B cell (primary cell): ENCODE results near the gene PHC2. TPM values are rescaled to one million over a fixed set of nuclear protein-coding genes. Genes with fewer than 3 reads are reported as not detected.

Source experiments
- ATAC-seq: fragments of 200-7000 bp; cut with Tn5 transposase; one replicate; pipeline ENCODE4 v1.10.0; 2021; ENCODE audit warnings: low read depth, mild to moderate bottlenecking, moderate number of reproducible peaks, moderate library complexity
- CTCF ChIA-PET: fragments of 350-600 bp; sonication (Branson Sonifier 250); formaldehyde crosslinking; loops from one replicate; lab custom pipeline; 2021; ENCODE audit warnings: antibody characterized with exemption, inconsistent platforms; lab: Charles Lee
- POLR2A ChIA-PET: fragments of 350-600 bp; sonication (Branson Sonifier 250); formaldehyde crosslinking; loops from one replicate; lab custom pipeline; 2021; ENCODE audit warnings: antibody characterized with exemption; lab: Charles Lee
- DNase-seq: peaks from one replicate; pipeline ENCODE4 v3.0.0; 2013
- H2AFZ ChIP-seq: 2 replicates; pipeline ENCODE4 v1.6.1; 2012; ENCODE audit warnings: mild to moderate bottlenecking, low read depth, low read length; ENCODE audit not compliant: insufficient read depth, poor library complexity, severe bottlenecking
- H3K27ac ChIP-seq, 2 donors: 1 replicate in 1 of 2; 2 replicates in 1 of 2; pipeline ENCODE4 v1.5.1; 2012 to 2013; ENCODE audit warnings: low read length in 2 of 2, mild to moderate bottlenecking in 2 of 2, moderate library complexity in 1 of 2
- H3K27me3 ChIP-seq, 4 experiments: fragments of 200-600 bp in 1 of 4; sonication (generic) in 1 of 4; replicated peaks in 1 of 4; 1 replicate in 2 of 4; 2 replicates in 2 of 4; pipeline versions ENCODE4 v1.6.1 to v1.7.0; 2013 to 2016; ENCODE audit warnings: low read length in 3 of 4, mild to moderate bottlenecking in 2 of 4, mixed read lengths in 1 of 4, moderate library complexity in 1 of 4; ENCODE audit not compliant: insufficient read depth in 4 of 4, control insufficient read depth in 3 of 4; ENCODE audit errors: control extremely low read depth in 1 of 4
- H3K36me3 ChIP-seq, 2 experiments: replicated peaks in 1 of 2; 1 replicate in 1 of 2; 2 replicates in 1 of 2; pipeline versions ENCODE4 v1.6.1 to v1.7.1; 2013; ENCODE audit warnings: low read length in 1 of 2; ENCODE audit not compliant: insufficient read depth in 2 of 2, control insufficient read depth in 1 of 2; ENCODE audit errors: control extremely low read depth in 1 of 2, extremely low read depth in 1 of 2
- H3K4me1 ChIP-seq, 2 donors: fragments of 200-600 bp in 1 of 2; sonication (generic) in 1 of 2; 1 replicate in 1 of 2; 2 replicates in 1 of 2; pipeline versions ENCODE4 v1.5.1 to v1.6.1; 2013 to 2017; ENCODE audit warnings: low read length in 2 of 2; ENCODE audit not compliant: control insufficient read depth in 2 of 2, insufficient read depth in 2 of 2
- H3K4me2 ChIP-seq: replicated peaks from 2 replicates; pipeline ENCODE3; 2012; ENCODE audit warnings: mild to moderate bottlenecking, low read depth, low read length; ENCODE audit not compliant: poor library complexity, severe bottlenecking
- H3K4me3 ChIP-seq, 5 experiments: fragments of 200-600 bp in 1 of 5; sonication (generic) in 1 of 5; 1 replicate in 3 of 5; 2 replicates in 2 of 5; pipeline versions ENCODE4 v1.5.1 to v1.7.0; 2011 to 2016; ENCODE audit warnings: low read length in 4 of 5, mild to moderate bottlenecking in 4 of 5, low read depth in 2 of 5, control low read depth in 1 of 5, moderate library complexity in 1 of 5; ENCODE audit not compliant: insufficient read depth in 1 of 5; ENCODE audit errors: control extremely low read depth in 1 of 5, extremely low read depth in 1 of 5
- H3K79me2 ChIP-seq: fragments of 200-600 bp; sonication (generic); one replicate; pipeline ENCODE4 v1.6.0; 2016; ENCODE audit warnings: low read length; ENCODE audit not compliant: control insufficient read depth, insufficient read depth
- H3K9ac ChIP-seq: fragments of 200-600 bp; sonication (generic); 2 replicates; pipeline ENCODE4 v1.6.1; 2017; ENCODE audit warnings: mild to moderate bottlenecking, low read length, moderate library complexity
- H3K9me3 ChIP-seq, 3 donors: one replicate each; pipeline versions ENCODE4 v1.6.1 to v1.7.1; 2013; ENCODE audit warnings: low read length in 2 of 3; ENCODE audit not compliant: control insufficient read depth in 2 of 3, insufficient read depth in 1 of 3; ENCODE audit errors: control extremely low read depth in 1 of 3
- H4K20me1 ChIP-seq: 2 replicates; pipeline ENCODE4 v1.6.0; 2012; ENCODE audit warnings: mild to moderate bottlenecking, low read length; ENCODE audit not compliant: insufficient read depth, control insufficient read depth, poor library complexity, severe bottlenecking
- H3K27ac Mint-ChIP-seq: one replicate; pipeline ENCODE4 v1.8.0; 2021; ENCODE audit warnings: mixed read lengths
- H3K27me3 Mint-ChIP-seq: one replicate; pipeline ENCODE4 v1.8.0; 2021; ENCODE audit warnings: mixed read lengths
- H3K4me1 Mint-ChIP-seq: one replicate; pipeline ENCODE4 v1.8.0; 2021; ENCODE audit warnings: mixed read lengths
- H3K4me3 Mint-ChIP-seq: one replicate; pipeline ENCODE4 v1.8.0; 2021; ENCODE audit warnings: mixed read lengths
- H3K9me3 Mint-ChIP-seq: one replicate; pipeline ENCODE4 v1.8.0; 2022; ENCODE audit warnings: mixed read lengths; ENCODE audit not compliant: insufficient read depth
- CTCF ChIP-seq: fragments of 200-600 bp; IDR thresholded peaks from one replicate; pipeline ENCODE4 v1.8.0; 2022; ENCODE audit warnings: antibody characterized with exemption, mild to moderate bottlenecking
- EZH2 ChIP-seq: IDR thresholded peaks from 2 replicates; pipeline ENCODE4 v1.6.1; 2012; ENCODE audit warnings: borderline replicate concordance, low read depth, mild to moderate bottlenecking, moderate library complexity, low read length; ENCODE audit not compliant: insufficient read depth, poor library complexity, severe bottlenecking
- WGBS: methylation state at CpG from one replicate; pipeline ENCODE4 v1.1.5; 2013; ENCODE audit warnings: missing lambda C conversion rate; ENCODE audit not compliant: insufficient coverage; 5-methylcytosine and 5-hydroxymethylcytosine counted together
- intact Hi-C: fragments of 100-400 bp; cut with micrococcal nuclease; formaldehyde crosslinking; loops from one replicate; pipeline ENCODE4 v1.10.0; 2022
- polyA plus RNA-seq: library from polyadenylated mRNA; depleted of rRNA; stranded (reverse); fragments of >200 nt; gene quantifications from 2 replicates; pipeline ENCODE4 v1.2.3, GENCODE V29; 2012
- total RNA-seq, 2 donors: library from RNA; stranded (reverse); fragments of 120-200 nt in 1 of 2; gene quantifications; 1 replicate in 1 of 2; 2 replicates in 1 of 2; pipeline versions ENCODE4 v1.2.3 to v1.2.4, GENCODE V29; 2013 to 2022

The PHC2 gene
- total and polyA plus RNA-seq, 2 donors (not counting 1 experiment from before 2014, with no cell fraction given) = 23.1 to 23.4 TPM

GRCh38 chr1:33350611-33351280, 80.1 kb downstream of the PHC2 start:
- peaks cover 33% of the 10 kb centered on the region for H3K4me1 Mint-ChIP-seq
- ChIA-PET CTCF (interaction anchor here (0.7 to 2.3 kb wide), 3 partner anchors 9 to 55 kb away, joined by 3 to 10 read pairs (median 7); no protein-coding TSS in a partner anchor), POLR2A (interaction anchor here (0.6 to 0.7 kb wide), 3 partner anchors 22 to 1744 kb away, joined by 3 to 4 read pairs (median 4); no protein-coding TSS in a partner anchor)
- Histone ChIP-seq H3K9ac (peak overlapping the region; percentile 67), H3K4me2 (peak overlapping the region; percentile 84), H2AFZ (peak overlapping the region; percentile 72), H3K4me3 (peak overlapping the region; percentile 45 to 76 (median 74)), H4K20me1 (peaks cover 21% of the 10 kb centered on the region), H3K79me2 (peaks cover 34% of the 10 kb centered on the region), H3K4me1 (peaks cover 16 to 20% of the 10 kb centered on the region in 2 donors), H3K27me3 (peaks cover 0 to 3% (median 0%) of the 10 kb centered on the region in 4 experiments), H3K27ac (peak overlapping the region; percentile 71 to 81), H3K9me3 (no peaks in the 10 kb centered on the region), H3K36me3 (no peaks in the 10 kb centered on the region)
- intact Hi-C loops = loop anchor here (1.0 to 5.0 kb wide), 5 partner anchors 53 to 533 kb away; partner anchors contain the start of genes PHC2, S100PBP, TRIM62 and YARS1
- 23% methylated on average over 4 of the region's 6 CpGs for WGBS
- H3K27ac Mint-ChIP-seq = peak overlapping the region; percentile 90
- no peaks in the 10 kb centered on the region for H3K27me3 Mint-ChIP-seq
- no peak for ATAC-seq
- no peak for DNase-seq
- peak overlapping the region; percentile 98 for H3K4me3 Mint-ChIP-seq
- H3K9me3 Mint-ChIP-seq = no peaks in the 10 kb centered on the region
- TF ChIP-seq CTCF (no peak), EZH2 (no peak)
